Kidney epithelial cell (primary cell): ENCODE data around the gene GINS1. TPM values are rescaled to one million over a fixed set of nuclear protein-coding genes. Genes with fewer than 3 reads are reported as not detected.

Experiments used
- DNase-seq: peaks from one replicate; pipeline ENCODE4 v3.0.0-alpha.2; 2010; ENCODE audit warnings: low read depth
- H3K27me3 ChIP-seq: 2 replicates; pipeline ENCODE4 v1.6.0; 2011; ENCODE audit warnings: low read length; ENCODE audit not compliant: control insufficient read depth, insufficient read depth
- H3K36me3 ChIP-seq: 2 replicates; pipeline ENCODE4 v1.5.1; 2011; ENCODE audit warnings: low read length; ENCODE audit not compliant: control insufficient read depth, insufficient read depth
- H3K4me3 ChIP-seq: 2 replicates; pipeline ENCODE4 v1.5.1; 2011; ENCODE audit warnings: low read depth, mild to moderate bottlenecking, control low read depth, low read length
- CTCF ChIP-seq: IDR thresholded peaks from 2 replicates; pipeline ENCODE4 v1.5.1; 2011; ENCODE audit warnings: mild to moderate bottlenecking, moderate library complexity, low read length, control low read depth, inconsistent platforms; ENCODE audit not compliant: insufficient read depth, poor library complexity, severe bottlenecking
- total RNA-seq: library from RNA; depleted of rRNA; stranded (reverse); fragments of >200 nt; gene quantifications from 2 replicates; pipeline ENCODE4 v1.2.3, GENCODE V29; 2015

Gene GINS1
- total RNA-seq, 1 donor from 2014 or later = 6.6 TPM

GRCh38 chr20:25489221-25489871 is 81.9 kb downstream of the GINS1 start:
- Histone ChIP-seq H3K36me3 (no peaks in the 10 kb centered on the region), H3K4me3 (no peak overlapping the region), H3K27me3 (no peaks in the 10 kb centered on the region)
- no peak for TF ChIP-seq CTCF
- no peak for DNase-seq

GRCh38 chr20:25490656-25491445 is 83.4 kb downstream of the GINS1 start:
- Histone ChIP-seq H3K36me3 (no peaks in the 10 kb centered on the region), H3K4me3 (no peak overlapping the region), H3K27me3 (no peaks in the 10 kb centered on the region)
- no peak for TF ChIP-seq CTCF
- no peak for DNase-seq

GRCh38 chr20:25491446-25492038 is 84.1 kb downstream of the GINS1 start:
- Histone ChIP-seq H3K27me3 (no peaks in the 10 kb centered on the region), H3K36me3 (no peaks in the 10 kb centered on the region), H3K4me3 (no peak overlapping the region)
- DNase-seq = no peak
- no peak for TF ChIP-seq CTCF

DNA sequence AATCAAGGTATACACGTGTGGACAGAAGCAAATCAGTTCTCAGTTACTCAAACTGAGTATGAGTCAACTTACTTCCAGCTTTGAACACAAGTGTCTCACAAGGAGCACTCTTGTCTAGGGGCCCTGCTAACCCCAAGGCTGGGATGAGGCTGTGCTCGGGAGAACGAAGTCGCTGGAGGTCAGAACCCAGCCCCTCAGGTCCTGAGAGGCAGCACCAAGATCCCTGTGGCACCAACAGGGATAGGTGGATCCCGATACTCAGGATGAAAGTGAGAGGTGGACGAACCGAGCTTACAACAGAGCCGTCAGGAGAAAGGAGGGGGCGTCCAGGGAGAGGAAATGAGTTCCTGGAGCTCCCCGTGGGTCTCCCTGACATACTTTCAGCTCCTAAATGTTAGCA is 85.7 kb downstream of the GINS1 start:
- no peaks in the 10 kb centered on the region for H3K27me3 ChIP-seq
- no peaks in the 10 kb centered on the region for H3K36me3 ChIP-seq
- no peak for DNase-seq
- H3K4me3 ChIP-seq = no peak overlapping the region
- TF ChIP-seq CTCF = no peak

GRCh38 chr20:25493748-25494505 is 86.5 kb downstream of the GINS1 start:
- Histone ChIP-seq H3K27me3 (no peaks in the 10 kb centered on the region), H3K4me3 (no peak overlapping the region), H3K36me3 (no peaks in the 10 kb centered on the region)
- TF ChIP-seq CTCF = no peak
- DNase-seq = no peak
